ENCODE measurements around the gene CYP39A1. TPM values are rescaled to one million over a fixed set of nuclear protein-coding genes. Genes with fewer than 3 reads are reported as not detected.

The CYP39A1 gene
- total RNA-seq, 4 donors from 2014 or later: 1.6 to 10.2 (median 2.3) TPM; not detected in 1

DNA sequence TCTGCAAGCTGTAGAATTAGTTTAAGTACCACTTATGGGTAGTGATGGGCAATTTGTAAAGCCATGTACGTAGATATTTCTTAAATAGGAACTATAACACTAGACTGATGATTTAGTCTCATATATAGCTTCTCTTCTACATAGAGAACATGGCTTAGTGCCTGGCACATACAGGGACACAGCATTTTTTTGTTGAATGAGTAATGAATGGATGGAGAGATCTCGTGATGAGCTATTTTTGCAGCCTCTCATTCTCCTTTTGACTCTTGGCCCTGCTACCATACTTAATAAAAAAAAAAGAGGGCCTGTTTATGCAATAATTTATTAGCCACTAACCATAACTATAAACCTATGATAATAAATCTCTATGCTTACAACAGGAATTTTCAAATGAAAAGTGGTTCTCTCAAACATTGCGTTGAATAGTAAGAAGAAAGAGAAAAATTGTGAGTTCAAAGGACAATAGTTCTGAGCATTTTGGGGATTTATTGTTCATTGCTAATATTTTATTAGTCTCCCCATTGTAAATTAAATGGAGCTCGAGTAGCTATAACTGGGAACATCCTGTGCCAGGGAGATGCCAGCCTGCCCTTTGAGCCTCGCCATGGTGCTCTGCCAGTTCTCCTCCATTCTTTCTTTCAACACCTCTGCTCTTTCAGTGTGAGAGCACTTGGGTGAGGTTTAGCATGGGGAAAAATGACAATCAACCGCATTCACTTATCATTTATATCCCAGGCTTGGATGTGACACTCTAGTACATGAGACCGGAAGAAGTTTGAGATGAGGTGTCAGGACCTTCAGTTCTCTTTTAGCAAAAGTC is 146.7 kb downstream of the CYP39A1 start:
- Histone ChIP-seq H3K27ac (peak overlapping the region in 1 of 4 donors; percentile 10), H3K4me3 (no peak overlapping the region), H3K9me3 (no peaks in the 10 kb centered on the region), H3K4me1 (peaks cover 0 to 26% (median 2%) of the 10 kb centered on the region in 4 donors), H3K36me3 (no peaks in the 10 kb centered on the region), H3K27me3 (no peaks in the 10 kb centered on the region)
- no peak for DNase-seq
- in situ Hi-C loops (cut with MboI; ENCODE audit: low pct_ligation_motif_present in 1 of 4, low pct_unique_long_range_greater_than_20kb in 1 of 4, low sequenced_read_pairs in 3 of 4): no loop called here
- intact Hi-C loops (cut with DNase I; ENCODE audit: low total_unique reads): loop anchor here (5.0 kb wide), 1 partner anchor 1839 kb away; no protein-coding TSS in a partner anchor
- no peak for TF ChIP-seq POLR2AphosphoS5 (IDR thresholded peaks at IDR 0.05)
- TF ChIP-seq EP300 (IDR thresholded peaks at IDR 0.05; ENCODE audit: low read depth): no peak
- TF ChIP-seq, protein P1, sequence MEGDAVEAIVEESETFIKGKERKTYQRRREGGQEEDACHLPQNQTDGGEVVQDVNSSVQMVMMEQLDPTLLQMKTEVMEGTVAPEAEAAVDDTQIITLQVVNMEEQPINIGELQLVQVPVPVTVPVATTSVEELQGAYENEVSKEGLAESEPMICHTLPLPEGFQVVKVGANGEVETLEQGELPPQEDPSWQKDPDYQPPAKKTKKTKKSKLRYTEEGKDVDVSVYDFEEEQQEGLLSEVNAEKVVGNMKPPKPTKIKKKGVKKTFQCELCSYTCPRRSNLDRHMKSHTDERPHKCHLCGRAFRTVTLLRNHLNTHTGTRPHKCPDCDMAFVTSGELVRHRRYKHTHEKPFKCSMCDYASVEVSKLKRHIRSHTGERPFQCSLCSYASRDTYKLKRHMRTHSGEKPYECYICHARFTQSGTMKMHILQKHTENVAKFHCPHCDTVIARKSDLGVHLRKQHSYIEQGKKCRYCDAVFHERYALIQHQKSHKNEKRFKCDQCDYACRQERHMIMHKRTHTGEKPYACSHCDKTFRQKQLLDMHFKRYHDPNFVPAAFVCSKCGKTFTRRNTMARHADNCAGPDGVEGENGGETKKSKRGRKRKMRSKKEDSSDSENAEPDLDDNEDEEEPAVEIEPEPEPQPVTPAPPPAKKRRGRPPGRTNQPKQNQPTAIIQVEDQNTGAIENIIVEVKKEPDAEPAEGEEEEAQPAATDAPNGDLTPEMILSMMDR (IDR thresholded peaks at IDR 0.05): no peak
- 66 to 72% methylated on average over 6 to 7 of the region's 7 CpGs for WGBS, 2 donors (ENCODE audit: low coverage in 1 of 2)

DNA sequence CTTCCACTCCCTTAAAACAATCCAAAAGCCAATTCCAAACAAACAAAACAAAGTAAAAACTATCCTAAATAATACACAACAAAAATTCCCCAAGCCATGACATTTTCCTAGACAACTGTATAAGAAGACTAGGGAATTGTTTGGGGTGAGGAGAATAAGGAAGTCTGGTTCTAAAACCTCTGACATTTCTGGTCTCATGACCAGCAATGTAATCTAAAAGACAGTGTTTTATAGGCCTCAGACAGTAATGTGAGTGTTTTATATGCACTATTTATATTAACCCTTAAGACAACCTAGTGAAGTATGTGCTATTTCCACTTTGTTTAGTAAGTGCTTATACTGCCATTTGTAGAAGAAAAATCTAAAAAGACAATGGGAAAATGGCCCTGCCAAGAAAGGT is 148.4 kb downstream of the CYP39A1 start:
- DNase-seq: no peak
- Histone ChIP-seq H3K27me3 (no peaks in the 10 kb centered on the region), H3K36me3 (no peaks in the 10 kb centered on the region), H3K27ac (peak overlapping the region in 3 of 4 donors; percentile 24 to 54 (median 29)), H3K4me3 (no peak overlapping the region), H3K4me1 (peaks cover 0 to 26% (median 2%) of the 10 kb centered on the region in 4 donors), H3K9me3 (no peaks in the 10 kb centered on the region)
- intact Hi-C loops (cut with DNase I; ENCODE audit: low total_unique reads) (no loop called here), in situ Hi-C loops (cut with MboI; ENCODE audit: low pct_ligation_motif_present in 1 of 4, low pct_unique_long_range_greater_than_20kb in 1 of 4, low sequenced_read_pairs in 3 of 4) (no loop called here)
- TF ChIP-seq EP300 (IDR thresholded peaks at IDR 0.05; ENCODE audit: low read depth) (no peak), POLR2A (IDR thresholded peaks at IDR 0.05) (no peak), POLR2AphosphoS5 (IDR thresholded peaks at IDR 0.05) (no peak)
- TF ChIP-seq, protein P1 (IDR thresholded peaks at IDR 0.05): no peak

DNA sequence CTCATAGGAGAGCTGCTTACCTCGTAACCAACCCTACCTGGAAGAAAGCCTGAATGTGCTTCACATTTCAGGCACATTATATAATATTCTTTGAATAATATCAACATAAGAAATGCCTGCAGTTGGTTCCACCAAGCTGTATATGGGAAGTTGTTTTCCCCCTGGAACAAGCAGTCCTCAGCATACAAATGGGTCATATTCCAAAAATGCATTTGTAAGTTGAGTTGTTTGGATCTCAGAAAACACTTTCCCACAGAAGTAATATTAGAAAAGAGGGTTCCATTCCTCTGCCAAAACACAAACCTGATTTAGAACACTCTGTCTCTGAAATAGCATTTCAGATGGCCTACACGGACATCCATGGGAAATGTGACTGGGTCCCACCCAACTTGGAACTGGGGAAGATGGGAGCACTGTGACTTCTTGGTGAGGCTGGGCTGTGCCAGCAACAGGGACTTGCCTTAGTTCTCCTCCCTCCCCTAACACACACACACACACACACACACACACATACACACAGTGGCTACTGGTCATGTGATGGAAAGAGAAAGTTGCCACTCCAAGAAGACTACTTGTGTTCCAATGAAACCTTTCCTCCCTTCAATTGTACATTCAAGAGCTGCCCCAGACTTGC is 150.0 kb downstream of the CYP39A1 start:
- intact Hi-C loops (cut with DNase I; ENCODE audit: low total_unique reads): no loop called here

More for the DNA sequence above, 150.0 kb downstream of the CYP39A1 start:
- H3K27me3 ChIP-seq: no peaks in the 10 kb centered on the region
- in situ Hi-C loops (cut with MboI; ENCODE audit: low pct_ligation_motif_present in 1 of 4, low pct_unique_long_range_greater_than_20kb in 1 of 4, low sequenced_read_pairs in 3 of 4): no loop called here
- H3K9me3 ChIP-seq: no peaks in the 10 kb centered on the region
- WGBS, 2 donors (ENCODE audit: low coverage in 1 of 2): 79 to 88% methylated on average over 1 to 2 of the region's 2 CpGs
- TF ChIP-seq POLR2AphosphoS5 (IDR thresholded peaks at IDR 0.05) (peak in 1 of 3 donors; percentile 29), EP300 (IDR thresholded peaks at IDR 0.05; ENCODE audit: low read depth) (no peak), POLR2A (IDR thresholded peaks at IDR 0.05) (no peak)
- TF ChIP-seq, protein P1 (IDR thresholded peaks at IDR 0.05): no peak
- H3K27ac ChIP-seq: peak overlapping the region; percentile 31 to 49 (median 44)
- H3K4me3 ChIP-seq: no peak overlapping the region
- no peaks in the 10 kb centered on the region for H3K36me3 ChIP-seq
- peaks cover 0 to 22% (median 2%) of the 10 kb centered on the region in 4 donors for H3K4me1 ChIP-seq
- DNase-seq: peak; percentile 8

All from transverse colon (tissue), 4 donors.